ENCODE data around the gene TPST2. TPM values are rescaled to one million over a fixed set of nuclear protein-coding genes. Genes with fewer than 3 reads are reported as not detected.

Gene TPST2
- total and polyA plus RNA-seq, 2 of the 4 experiments (the other 2 are of a cell fraction): 42.5 to 63.6 TPM

DNA sequence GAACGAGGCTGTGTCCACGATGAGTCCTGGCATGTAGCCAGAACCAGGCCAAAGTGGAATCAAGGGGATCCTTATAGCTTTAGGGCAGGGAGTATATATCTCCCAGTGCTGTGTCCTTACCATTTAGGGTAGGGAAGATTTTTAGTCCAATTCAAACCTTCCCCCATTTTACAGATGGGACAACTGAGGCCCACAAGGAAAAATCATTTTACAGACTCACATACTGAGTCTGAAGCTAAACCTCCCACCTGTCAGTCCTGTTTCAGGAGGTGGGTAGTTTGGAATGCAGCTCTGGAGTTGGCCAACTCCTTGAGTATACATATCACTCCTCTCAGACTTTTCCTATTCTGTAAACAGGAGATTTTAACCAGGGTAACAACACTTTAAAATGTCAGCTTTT, 44.5 kb downstream of the TPST2 start:
- H4K20me1 ChIP-seq (ENCODE audit: insufficient read depth, low read length): no peaks in the 10 kb centered on the region
- peaks cover 9% of the 10 kb centered on the region for H3K36me3 ChIP-seq (ENCODE audit: control insufficient read depth, insufficient read depth, low read length)
- H3K4me2 ChIP-seq (ENCODE audit: low read depth, low read length): no peak overlapping the region
- H4K91ac ChIP-seq (ENCODE audit: insufficient read depth, low read depth, low read length): no peak overlapping the region
- H2AK5ac ChIP-seq (ENCODE audit: low read depth, low read length): no peak overlapping the region
- H3K79me1 ChIP-seq (ENCODE audit: low read depth in 1 of 2, low read length in 2 of 2): peaks cover 25 to 74% of the 10 kb centered on the region in 2 experiments
- no peak overlapping the region for H3K23ac ChIP-seq (ENCODE audit: low read depth, low read length)
- dilution Hi-C loops (cut with HindIII; ENCODE audit: low sequenced_read_pairs, unreplicated experiment) (no loop called here), intact Hi-C loops (cut with micrococcal nuclease) (no loop called here), in situ Hi-C loops (cut with MboI; ENCODE audit: low sequenced_read_pairs) (no loop called here)
- no peak overlapping the region for H3K9ac ChIP-seq (ENCODE audit: low read depth, low read length)
- no peak overlapping the region for H2BK5ac ChIP-seq (ENCODE audit: low read depth, low read length, poor library complexity, severe bottlenecking)
- H3K4me1 ChIP-seq (ENCODE audit: control insufficient read depth, insufficient read depth, low read length): peaks cover 3% of the 10 kb centered on the region
- no peak overlapping the region for H3K18ac ChIP-seq (ENCODE audit: low read depth, low read length)
- H3K27ac ChIP-seq (ENCODE audit: insufficient read depth, low read length): no peak overlapping the region
- ChIA-PET CTCF (no interaction called here), POLR2A (ENCODE audit: unreplicated experiment) (interaction anchor here (1.0 kb wide), 1 partner anchor 23 kb away, joined by 5 read pairs; no protein-coding TSS in a partner anchor)
- no peak for ATAC-seq (ENCODE audit: low read depth)
- H2BK15ac ChIP-seq (ENCODE audit: low read depth, low read length): no peak overlapping the region
- no peak for DNase-seq
- no peak overlapping the region for H3K4ac ChIP-seq (ENCODE audit: low read depth, low read length)
- H3K4me3 ChIP-seq (ENCODE audit: insufficient read depth, low read depth, low read length): no peak overlapping the region
- H3K9me1 ChIP-seq (ENCODE audit: insufficient read depth, low read length): peaks cover 19% of the 10 kb centered on the region
- H2AK9ac ChIP-seq (replicated peaks; ENCODE audit: low read depth, low read length, poor library complexity): no peak overlapping the region
- H3K27me3 ChIP-seq (ENCODE audit: control insufficient read depth, insufficient read depth, low read length): no peaks in the 10 kb centered on the region
- no peak overlapping the region for H2BK20ac ChIP-seq (ENCODE audit: low read depth, low read length)
- no peak overlapping the region for H4K8ac ChIP-seq (ENCODE audit: low read depth in 2 of 2, low read length in 2 of 2)
- no peak overlapping the region for H2AFZ ChIP-seq (replicated peaks; ENCODE audit: low read length, poor library complexity)
- H4K5ac ChIP-seq (ENCODE audit: low read depth, low read length): no peak overlapping the region
- H3K56ac ChIP-seq (ENCODE audit: extremely low read depth, insufficient read depth, low read length): no peak overlapping the region
- no peak overlapping the region for H2BK120ac ChIP-seq (ENCODE audit: low read depth, low read length)
- no peaks in the 10 kb centered on the region for H3K9me3 ChIP-seq (ENCODE audit: control insufficient read depth, insufficient read depth, low read length)
- BruUV-seq (replicated peaks): no TSS peak
- no peak overlapping the region for H3K14ac ChIP-seq (replicated peaks; ENCODE audit: low read depth, low read length)
- WGBS, 2 experiments (ENCODE audit: extremely low coverage in 2 of 2, insufficient read length in 1 of 2): no CpG with 5 or more reads among the region's 2 CpGs
- TF ChIP-seq RCOR1 (IDR thresholded peaks at IDR 0.05; ENCODE audit: insufficient replicate concordance, low read length) (peak; percentile 27), NFE2L2 (IDR thresholded peaks at IDR 0.05; ENCODE audit: low read depth, low read length) (no peak)
